GM21360 (cell line): ENCODE measurements around the gene SLC35E1.
"Not testable (repeated sequence)": the region's sequence is repeated elsewhere in the genome, so short reads cannot be mapped to it uniquely, and the experiment has no call there.

Experiments
- ATAC-seq: cut with Tn5 transposase; IDR thresholded peaks from one replicate; pipeline ENCODE4 v1.9.1; 2021; ENCODE audit warnings: mild to moderate bottlenecking, moderate library complexity; ENCODE audit not compliant: unreplicated experiment

Gene SLC35E1

DNA sequence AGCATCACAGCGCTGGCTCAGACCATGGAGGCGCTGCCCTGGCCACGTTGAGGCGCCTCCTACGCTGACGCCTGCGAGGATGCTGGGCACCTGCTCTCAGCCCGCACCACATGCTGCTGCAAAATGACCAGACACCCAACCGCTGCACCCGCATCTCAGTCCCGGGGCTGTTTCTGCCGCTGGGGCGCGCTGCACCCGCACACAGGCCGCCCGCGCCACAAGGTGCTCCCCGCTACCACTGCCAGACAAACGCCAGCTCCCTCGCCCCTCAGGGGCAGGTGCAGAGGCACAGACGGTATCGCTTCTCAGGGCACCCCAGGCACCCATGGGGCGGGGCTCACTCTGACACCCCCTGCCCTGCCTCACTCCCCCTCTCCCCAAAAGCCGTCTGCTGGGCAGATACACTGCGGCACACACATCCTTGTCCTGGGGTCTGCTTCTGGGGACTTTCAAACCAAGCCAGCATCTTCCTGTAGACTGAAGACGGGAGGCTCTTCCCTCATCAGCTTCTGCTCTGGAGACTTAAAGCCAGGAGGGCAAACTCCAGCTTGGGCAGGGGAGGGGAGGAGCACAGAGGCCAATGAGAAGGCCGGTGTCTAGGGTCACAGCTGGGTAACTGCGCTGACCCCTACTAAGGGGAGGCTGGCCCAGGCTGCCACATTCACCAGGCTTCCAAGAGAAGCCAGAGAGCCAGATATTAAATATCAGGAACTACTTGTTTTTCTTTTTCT, 46.3 kb downstream of the SLC35E1 start:
- ATAC-seq = no peak

DNA sequence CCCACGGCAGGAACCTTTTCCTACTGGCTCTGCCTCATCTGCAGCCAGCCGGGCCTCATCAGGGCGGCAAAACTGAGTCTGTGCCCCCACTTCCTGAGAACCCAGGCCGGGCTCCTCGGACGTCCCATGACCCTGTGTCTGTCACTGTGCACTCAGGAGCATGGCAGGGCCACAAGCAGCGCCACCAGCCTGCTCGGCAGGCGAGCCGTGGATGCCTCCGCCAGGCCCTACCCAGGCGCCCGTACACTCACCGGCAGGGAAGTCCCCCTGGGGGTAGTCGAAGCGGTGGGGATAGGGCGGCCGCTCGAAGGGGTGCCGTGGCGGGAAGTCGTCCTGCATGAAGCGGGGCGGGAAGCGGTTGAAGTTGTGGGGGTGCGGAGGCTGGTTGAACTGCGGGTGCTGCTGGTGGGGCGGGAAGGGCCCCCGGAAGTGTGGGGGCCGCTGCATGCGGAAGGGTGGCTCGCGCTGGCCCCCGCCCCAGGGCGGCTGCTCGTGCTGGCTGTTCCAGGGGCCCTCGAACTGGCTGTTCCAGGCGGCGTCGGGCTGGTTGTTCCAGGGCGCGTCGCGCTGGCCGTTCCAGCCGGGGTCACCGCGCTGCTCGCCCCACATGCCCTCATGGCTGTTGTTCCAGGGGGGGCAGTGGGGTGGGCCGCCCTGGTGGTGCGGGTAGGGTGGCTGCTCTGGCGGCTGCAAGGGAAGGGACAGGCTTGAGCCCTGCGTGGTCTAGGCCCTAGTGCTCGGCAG, 47.1 kb downstream of the SLC35E1 start:
- ATAC-seq = no peak

DNA sequence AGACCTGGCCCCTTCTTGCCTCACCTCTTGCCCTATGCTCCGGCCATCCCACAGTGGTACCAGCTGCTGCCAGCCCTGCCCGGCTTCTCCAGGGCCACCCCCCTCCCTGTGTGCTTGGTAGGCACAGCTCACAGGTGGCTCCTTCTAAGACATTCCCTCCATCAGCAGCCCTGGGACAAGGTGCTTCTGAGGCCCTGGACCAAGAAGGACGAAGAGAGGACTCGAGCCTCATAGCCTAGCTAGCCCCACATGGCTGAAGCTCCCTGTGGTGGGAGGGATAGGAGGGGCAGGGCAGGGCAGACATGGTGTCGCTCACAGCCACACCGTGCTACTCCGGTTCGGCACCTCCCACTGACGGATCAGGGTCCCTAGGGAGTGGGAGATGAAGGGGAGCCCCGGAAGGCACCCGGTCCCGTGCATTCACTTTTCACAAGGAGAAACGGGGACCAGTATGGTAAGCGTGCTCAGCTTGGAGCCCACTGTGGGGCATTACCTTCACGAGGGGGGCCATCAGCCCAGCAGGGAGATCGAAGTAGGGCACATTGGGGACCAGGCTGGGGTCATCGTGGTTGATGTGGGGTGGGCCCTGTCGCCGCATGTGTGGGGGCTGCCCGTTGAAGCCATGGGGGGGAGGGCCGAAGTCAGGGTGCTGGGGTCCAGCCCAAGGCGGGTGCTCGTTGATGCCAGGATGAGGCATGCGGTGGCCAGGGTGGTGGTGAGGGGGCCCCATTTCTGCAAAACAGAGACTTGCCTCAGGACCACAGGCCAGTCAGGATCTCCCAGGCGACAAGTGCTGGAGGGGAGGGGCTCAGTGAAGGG, 49.4 kb downstream of the SLC35E1 start:
- no peak for ATAC-seq

DNA sequence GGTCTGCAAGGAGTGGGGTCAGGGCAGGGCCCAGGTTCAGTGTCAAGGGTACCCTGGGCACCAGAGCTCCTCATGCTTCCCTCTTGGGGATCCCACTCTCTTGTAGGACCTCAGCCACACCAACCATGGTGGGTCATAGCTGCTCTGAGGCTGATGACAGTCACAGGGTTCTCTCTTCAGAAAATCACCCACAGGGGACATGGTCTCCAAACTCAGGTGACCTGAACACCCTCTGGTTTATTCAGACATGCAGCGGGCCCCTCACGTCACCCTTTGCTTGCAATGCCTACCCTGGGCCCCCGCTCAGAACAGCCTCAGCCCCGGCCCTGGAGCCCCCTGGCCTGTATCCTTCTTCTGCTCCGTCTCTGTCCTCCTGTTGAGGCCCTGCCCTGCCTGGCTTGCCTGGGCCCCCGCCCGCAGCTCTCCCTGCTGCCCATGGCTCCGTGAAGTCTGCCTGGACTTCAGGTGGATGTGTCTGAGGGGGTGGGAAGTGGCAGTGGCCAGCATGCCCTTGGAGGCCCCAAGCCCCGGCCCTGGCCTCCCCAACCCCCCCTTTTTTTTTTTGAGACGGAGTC, 50.4 kb downstream of the SLC35E1 start:
- ATAC-seq = no peak

DNA sequence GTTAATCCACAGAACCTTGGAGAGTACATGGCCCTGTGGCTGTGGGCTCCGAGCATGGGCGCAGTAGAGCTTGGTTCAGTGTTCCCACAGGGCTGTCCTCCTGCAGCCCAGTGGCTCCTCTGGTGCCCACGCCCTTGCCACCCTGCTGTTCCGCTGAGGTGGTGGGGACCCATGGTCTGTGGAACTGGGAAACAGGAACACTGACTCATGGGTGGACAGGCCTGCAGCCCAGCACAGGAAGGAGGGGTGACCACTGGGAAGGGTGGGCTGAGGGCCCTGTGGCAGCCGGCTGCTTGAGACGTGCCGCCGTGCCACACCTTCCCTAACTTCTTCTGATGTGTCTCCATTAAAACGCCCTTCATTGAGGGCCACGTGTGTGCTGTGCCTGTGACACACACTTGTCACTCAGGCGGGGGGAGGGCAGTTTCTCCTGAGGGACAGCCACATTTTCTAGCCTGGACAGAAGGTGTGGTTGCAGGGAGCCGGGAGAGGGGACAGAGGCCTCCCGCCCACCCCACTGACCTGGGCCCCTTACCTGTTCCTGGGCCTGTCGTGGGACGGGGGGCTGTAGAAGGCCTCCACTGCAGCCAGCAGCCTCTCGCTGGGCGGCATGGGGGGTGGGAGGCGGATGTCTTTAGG, 51.1 kb downstream of the SLC35E1 start:
- ATAC-seq = no peak

DNA sequence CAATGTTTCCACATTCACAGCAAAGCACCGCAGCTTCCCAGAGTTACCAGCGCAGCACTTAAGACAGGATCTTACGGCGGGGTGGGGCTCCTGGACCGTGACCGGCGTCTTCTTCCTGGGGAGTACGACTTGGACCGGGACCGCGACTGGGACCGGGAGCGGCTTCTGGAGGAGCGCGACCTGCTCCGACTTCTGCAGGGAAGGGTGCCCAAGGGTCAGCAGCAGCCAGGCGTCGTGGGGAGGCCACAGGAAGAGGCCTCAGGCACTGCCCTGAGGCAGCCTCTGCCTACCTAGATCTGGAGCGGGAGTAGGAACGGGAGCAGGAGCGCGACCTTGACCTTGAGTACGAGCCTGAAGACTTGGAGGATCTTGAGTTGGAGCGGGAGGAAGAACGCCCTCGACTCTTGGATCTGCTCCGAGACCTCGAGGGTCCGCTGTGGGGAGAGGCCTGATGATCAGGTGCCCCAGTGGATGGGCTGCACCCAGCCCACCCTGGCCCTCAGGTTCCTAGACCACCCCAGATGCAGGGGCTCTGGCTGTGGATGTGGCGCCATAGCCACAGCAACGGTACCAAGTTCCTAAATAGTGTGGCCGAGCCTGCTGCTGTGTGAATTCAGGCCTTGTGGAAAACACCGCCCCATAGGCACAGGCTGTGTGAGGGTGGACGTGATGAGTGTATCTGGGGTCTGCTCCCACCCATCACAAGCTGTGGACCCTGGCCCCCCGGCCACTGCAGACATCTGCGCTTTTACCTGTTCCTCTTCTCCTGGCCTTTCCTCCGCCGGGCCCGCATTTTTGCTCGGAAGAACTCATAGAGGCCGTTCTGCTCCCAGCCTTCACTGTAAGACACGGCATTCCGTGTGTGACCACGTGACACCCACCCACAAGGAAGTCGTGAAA, 51.9 kb downstream of the SLC35E1 start:
- ATAC-seq = no peak

DNA sequence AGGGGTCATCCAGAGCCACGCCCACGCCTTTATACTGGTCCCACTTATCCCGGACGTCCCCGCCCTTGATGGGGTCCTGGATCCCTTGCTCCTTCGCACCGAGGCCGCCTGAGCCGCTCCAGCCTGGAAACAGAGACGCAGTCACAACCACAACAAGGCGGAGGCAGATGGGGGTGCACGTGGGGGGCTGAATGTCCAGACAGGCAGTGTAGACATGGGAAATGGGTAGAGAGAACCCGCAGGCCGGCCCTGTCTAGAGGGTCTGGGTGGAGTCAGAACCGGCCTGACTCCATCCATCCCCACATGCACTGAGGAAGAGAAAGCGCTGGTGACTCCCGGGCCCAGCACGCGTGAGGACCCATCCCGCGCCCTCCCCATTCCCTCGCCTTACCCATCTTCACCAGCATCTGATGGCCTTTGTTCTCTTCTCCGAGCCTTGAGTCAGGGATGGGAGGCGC, 53.0 kb downstream of the SLC35E1 start:
- ATAC-seq = no peak

DNA sequence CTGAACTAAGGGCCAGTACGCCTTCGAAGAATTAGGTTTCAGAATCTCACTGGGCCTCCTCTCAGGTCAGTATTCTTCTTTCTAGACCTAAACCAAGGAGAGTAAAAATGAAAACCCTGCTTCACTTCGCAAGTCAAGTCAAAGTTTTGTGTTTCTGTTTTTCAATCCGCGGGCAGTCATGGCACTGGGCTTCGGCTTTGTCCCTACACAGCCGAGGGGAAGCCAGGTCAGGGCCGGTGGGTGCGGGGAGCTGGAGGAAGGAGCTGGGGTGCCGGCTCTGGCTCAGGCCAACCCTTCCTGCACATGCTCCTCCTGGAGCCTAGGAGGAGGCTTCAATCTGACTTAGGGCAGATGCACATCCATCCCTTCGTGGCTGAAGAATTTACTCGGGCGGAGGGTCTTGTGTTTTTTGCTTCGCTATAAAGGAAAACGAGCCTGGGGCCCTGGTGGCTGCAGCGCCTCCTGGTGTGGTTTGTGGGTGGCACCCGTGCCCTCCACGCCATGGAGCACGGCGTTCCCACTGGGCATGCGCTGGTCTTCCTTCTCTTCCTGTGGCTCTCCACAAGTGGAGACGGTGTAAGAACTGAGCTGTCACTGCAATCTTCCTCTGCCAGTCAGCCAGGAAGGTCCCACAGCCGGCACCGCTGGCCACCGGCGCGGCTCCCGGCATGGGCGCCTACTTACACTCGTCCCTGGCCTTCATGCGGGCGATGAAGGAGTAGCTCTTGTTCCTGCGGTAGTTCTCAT, 53.6 kb downstream of the SLC35E1 start:
- no peak for ATAC-seq

DNA sequence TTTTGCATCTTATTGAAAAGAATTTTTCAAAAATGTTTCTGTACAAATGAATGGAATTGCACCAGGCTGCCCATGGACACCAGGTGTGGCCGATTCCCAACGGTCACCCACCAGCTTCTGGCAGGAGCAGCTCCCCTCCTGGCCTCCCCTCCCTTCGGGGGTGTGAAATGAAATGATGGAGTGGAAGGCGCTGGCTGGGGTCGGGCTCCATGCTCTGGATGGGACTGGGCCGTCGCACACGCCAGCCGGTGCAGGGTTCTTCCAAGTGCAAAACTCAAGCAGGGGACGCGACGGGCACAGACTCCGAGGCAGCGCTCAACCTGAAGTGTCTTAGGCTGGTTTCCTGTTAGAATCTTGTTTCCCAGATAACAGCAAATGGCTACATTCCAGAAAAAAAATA, 54.2 kb downstream of the SLC35E1 start:
- ATAC-seq = no peak

DNA sequence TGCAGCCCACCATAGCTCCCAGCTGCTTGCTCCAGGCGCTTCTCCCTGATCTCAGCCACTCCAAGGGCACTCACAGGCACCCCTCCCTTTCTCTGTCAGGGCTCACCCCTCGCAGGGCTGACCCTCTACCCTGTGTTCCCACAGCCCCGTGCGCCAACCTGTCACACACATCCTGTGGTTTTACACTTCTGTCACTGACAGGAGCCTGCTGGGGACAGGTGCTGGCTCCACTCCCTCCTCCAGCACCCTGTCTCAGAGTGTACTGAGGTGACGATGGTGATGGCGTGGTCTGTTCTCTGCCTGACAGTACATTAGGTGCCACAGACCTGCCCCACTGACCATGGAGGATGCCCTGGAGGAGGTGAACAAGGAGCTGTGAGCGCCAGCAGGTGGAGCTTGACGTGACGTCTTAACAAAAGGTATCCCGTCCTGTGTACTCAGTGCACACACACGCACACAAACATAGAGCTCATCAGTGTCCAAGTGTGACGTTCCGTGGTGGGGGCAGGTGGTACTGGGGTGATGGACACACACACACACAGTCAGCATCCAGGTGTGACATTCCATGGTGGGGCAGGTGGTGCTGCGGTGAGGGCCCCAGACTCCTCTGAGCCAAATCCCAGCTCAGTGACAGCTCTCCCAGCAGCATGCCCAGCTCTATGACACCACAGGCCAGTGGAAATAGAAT, 55.1 kb downstream of the SLC35E1 start:
- no peak for ATAC-seq

DNA sequence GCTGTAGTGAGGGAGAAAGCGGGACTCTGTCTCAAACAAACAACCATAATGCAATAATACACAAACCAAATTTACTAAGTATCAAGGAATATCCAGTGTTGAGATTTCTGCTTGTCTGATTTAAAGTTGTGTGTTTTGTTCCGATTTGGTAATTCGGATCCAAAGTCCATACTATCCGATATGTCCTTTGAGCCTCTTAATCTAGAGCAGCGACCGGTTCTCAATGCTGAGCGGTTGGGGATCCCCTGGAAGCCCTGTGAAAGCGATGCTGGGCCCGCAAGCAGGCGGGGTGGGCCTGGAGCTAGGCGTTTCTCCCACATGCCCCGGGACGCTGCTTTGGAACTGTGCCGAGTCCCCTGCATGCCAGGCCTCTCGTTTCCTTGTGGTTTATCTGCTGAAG, 55.8 kb downstream of the SLC35E1 start:
- ATAC-seq = no peak

DNA sequence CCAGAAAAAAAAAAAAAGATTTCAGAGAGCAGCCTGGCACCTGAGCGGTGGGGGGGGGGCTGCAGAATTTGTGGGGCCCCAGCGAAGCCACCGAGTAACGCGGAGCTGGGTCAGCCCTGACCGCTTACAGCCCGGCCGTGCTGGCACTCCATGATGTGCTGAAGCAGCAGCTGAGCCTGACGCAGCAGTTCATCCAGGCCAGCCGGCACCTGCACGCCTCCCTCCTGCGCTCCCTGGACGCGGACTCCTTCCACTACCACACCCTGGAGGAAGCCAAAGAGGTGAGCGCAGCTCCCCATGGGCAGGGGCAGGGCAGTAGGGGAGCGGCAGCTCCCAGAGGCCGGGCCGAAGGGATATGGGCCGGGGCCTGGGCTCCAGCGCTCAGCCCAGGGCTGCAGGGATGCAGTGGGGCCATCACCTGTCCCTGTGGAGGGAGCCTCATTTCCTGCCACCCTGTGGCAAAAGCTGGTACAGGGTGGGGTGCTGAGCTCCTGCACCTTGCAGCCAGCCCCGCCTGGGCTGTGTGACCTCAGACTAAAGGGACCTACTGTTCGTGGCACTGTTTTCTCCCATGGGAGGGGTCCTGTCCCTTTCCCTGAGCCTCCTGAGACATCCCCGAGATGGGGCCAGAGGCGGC, 57.7 kb downstream of the SLC35E1 start:
- no peak for ATAC-seq

DNA sequence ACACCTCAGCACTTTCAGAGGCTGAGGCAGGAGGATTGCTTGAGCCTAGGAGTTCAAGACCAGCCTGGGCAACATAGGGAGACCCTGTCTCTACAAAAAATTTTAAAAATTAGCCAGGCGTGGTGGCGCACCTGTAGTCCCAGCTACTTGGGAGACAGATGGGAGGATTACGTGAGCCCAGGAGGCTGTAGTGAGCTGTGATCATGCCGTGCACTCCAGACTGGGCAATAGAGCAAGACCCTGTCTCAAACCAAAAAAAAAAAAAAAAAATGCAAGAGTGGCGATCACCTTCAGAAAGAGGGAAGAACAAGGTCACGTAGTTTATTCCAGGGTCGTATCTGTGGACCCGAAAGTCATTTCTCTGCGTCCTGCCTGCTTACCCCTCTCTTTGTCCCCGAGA, 59.6 kb downstream of the SLC35E1 start:
- not testable (repeated sequence) for ATAC-seq

DNA sequence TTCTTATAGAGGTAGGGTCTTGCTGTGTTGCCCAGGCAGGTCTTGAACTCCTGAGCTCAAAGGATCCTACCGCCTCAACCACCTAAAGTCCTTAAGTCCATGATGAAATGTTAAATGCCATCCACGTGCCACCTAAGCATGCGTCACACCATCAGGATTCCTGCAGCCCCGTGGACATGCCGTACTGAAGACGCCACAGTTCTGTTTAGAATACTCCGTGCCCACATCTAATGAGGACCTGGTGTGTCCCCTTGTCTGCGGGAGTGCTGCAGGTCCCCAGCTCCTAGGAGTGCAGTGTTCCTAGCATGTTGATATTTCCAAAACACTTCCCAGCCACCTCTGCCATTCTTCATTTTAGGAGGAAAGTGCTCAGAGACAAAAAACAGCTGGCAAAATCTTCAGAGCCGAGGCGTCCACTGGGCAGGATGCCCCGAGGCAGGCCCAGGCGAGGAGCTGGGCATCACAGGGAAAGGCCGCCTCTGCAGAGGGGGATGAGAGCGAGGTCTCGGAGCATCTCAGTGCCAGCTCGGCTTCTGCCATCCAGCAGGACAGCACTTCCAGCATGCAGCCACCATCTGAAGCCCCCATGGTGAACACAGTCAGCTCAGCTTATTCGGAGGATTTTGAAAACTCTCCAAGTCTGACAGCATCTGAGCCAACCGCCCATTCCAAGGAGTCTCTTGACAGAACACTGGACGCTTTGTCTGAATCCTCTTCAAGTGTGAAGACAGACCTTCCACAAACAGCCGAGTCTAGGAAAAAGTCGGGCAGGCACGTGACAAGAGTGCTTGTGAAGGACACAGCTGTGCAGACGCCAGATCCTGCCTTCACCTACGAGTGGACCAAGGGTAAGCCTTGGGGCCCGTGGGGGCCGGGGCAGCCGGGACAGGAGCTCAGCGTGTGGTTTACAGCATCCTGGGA, 62.8 kb downstream of the SLC35E1 start:
- no peak for ATAC-seq

DNA sequence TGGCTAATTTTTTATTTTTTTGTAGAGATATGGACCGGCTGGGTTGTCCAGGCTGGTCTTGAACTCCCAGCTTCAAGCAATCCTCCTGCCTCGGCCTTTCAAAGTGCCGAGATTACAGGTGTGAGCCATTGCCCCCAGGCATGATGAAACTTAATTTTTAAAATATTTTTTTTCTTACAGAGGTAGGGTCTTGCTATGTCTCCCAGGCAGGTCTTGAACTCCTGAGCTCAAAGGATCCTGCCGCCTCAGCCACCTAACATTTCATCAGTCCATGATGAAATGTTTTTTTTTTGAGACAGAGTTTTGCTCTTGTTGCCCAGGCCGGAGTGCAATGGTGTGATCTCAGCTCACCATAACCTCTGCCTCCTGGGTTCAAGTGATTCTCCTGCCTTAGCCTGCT, 63.7 kb downstream of the SLC35E1 start:
- ATAC-seq = no peak

DNA sequence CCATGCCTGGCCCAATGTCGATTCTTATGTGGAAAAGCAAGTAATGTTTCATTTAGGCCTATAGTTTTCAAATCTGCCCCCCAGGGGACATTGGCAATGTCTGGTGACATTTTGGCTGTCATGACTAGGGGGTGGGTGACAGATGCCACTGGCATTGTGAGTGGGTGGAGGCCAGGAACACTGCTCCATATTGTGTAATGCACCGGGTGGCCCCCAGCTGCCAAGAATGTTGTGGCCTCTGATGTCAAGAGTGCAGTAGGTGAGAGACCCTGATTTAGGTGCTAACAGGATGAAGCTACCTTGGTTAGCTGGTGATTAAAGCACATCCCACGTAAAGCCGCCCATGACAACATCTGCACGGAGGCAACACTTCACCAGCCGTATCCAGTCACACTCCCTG, 65.3 kb downstream of the SLC35E1 start:
- ATAC-seq = no peak

DNA sequence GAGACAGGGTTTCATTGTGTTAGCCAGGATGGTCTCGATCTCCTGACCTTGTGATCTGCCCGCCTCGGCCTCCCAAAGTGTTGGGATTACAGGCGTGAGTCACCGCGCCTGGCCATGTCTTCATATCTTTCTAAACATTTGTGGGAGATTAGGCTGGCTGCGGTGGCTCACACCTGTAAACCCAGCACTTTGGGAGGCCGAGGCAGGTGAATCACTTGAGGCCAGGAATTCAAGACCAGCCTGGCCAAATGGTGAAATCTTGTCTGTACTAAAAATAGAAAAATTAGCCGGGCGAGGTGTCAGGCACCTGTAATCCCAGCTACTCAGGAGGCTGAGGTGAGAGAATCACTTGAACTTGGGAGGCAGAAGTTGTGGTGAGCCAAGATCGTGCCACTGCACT, 66.1 kb downstream of the SLC35E1 start:
- ATAC-seq = not testable (repeated sequence)
